Fibroblast of the aortic adventitia (primary cell): ENCODE data around the gene PIP4P1. TPM values are rescaled to one million over a fixed set of nuclear protein-coding genes. Genes with fewer than 3 reads are reported as not detected.
"Not testable (repeated sequence)": the region's sequence is repeated elsewhere in the genome, so short reads cannot be mapped to it uniquely, and the experiment has no call there.

Experiments
- DNase-seq: peaks from one replicate; pipeline ENCODE4 v3.0.0-alpha.2; 2010; ENCODE audit warnings: low read depth
- H3K4me3 ChIP-seq: 2 replicates; pipeline ENCODE4 v1.5.1; 2011; ENCODE audit warnings: low read depth, mild to moderate bottlenecking, control low read depth, low read length, moderate library complexity
- CTCF ChIP-seq: IDR thresholded peaks from 2 replicates; pipeline ENCODE4 v1.5.1; 2011; ENCODE audit warnings: mild to moderate bottlenecking, low read length, control low read depth, inconsistent platforms; ENCODE audit not compliant: insufficient read depth
- total RNA-seq: library from RNA; depleted of rRNA; stranded (reverse); fragments of >200 nt; gene quantifications from 2 replicates; pipeline ENCODE4 v1.2.3, GENCODE V29; 2012; ENCODE audit warnings: low replicate concordance

Gene PIP4P1
- total RNA-seq, 1 donor: 25.3 TPM

- peak overlapping the region; percentile 98 for H3K4me3 ChIP-seq
- no peak for TF ChIP-seq CTCF
- no peak for DNase-seq
Observed at GRCh38 chr14:20468764-20469241, 7.6 kb upstream of the PIP4P1 start.

- H3K4me3 ChIP-seq: peak overlapping the region; percentile 99
- TF ChIP-seq CTCF: no peak
- no peak for DNase-seq
Observed at GRCh38 chr14:20460458-20461224, 593 bp downstream of the PIP4P1 start.

GRCh38 chr14:20458031-20458789 is 3.0 kb downstream of the PIP4P1 start:
- H3K4me3 ChIP-seq: no peak overlapping the region
- TF ChIP-seq CTCF: no peak
- DNase-seq: no peak

GRCh38 chr14:20456971-20457370 is 4.3 kb downstream of the PIP4P1 start:
- no peak for TF ChIP-seq CTCF
- H3K4me3 ChIP-seq: peak overlapping the region; percentile 97
- DNase-seq: no peak

- peak; percentile 91 for DNase-seq
- no peak for TF ChIP-seq CTCF
Observed at GRCh38 chr14:20455355-20456300, 5.6 kb downstream of the PIP4P1 start.

GRCh38 chr14:20454516-20455354 is 6.5 kb downstream of the PIP4P1 start, which contains the start of the genes APEX1 and OSGEP:
Gene APEX1 (plus strand): TSS chr14:20455226. CDS start chr14:20455646, 420 bp downstream.
Gene OSGEP (minus strand): TSS chr14:20454812. CDS start chr14:20454683, 129 bp downstream.
- peak; percentile 99 for DNase-seq
- TF ChIP-seq CTCF: no peak
- peak within 1 kb of the TSS; percentile 97 for H3K4me3 ChIP-seq

More at GRCh38 chr14:20455355-20456300, 5.6 kb downstream of the PIP4P1 start:
- peak overlapping the region; percentile 97 for H3K4me3 ChIP-seq

- H3K4me3 ChIP-seq, DNase-seq: not testable (repeated sequence)
Observed at GRCh38 chr14:20452831-20453230, 8.4 kb downstream of the PIP4P1 start.
